IMR-90 (cell line): ENCODE measurements around the gene UTP11. TPM values are rescaled to one million over a fixed set of nuclear protein-coding genes. Genes with fewer than 3 reads are reported as not detected.
A peak's percentile ranks its signal among the peaks of the same experiment; 100 is the strongest.

Experiments used
- ATAC-seq: fragments of 200-7000 bp; cut with Tn5 transposase; 2 replicates; pipeline ENCODE4 v1.9.1; 2020; ENCODE audit warnings: low read depth, mild to moderate bottlenecking, moderate library complexity
- BruUV-seq: library from RNA; stranded (reverse); fragments of 400-500 nt; replicated peaks from 2 replicates; lab custom pipeline; 2021; lab: Mats Ljungman, UMichigan
- CTCF ChIA-PET: fragments of 300-600 bp; formaldehyde crosslinking; extraction: SDS; loops from one replicate; lab custom pipeline; 2021; ENCODE audit warnings: antibody characterized with exemption; lab: Yijun Ruan, JAX
- POLR2A ChIA-PET: fragments of 300-600 bp; sonication (Branson Sonifier 250); formaldehyde crosslinking; loops from one replicate; lab custom pipeline; 2022; ENCODE audit warnings: antibody characterized with exemption; ENCODE audit not compliant: unreplicated experiment; lab: Charles Lee
- DNase-seq: peaks from one replicate; pipeline ENCODE4 v3.0.0; 2013
- H2AFZ ChIP-seq: replicated peaks from 2 replicates; pipeline ENCODE3; 2013; ENCODE audit warnings: low read length, mild to moderate bottlenecking; ENCODE audit not compliant: poor library complexity
- H2AK5ac ChIP-seq: 2 replicates; pipeline ENCODE4 v1.6.1; 2013; ENCODE audit warnings: low read depth, low read length, inconsistent platforms
- H2AK9ac ChIP-seq: replicated peaks from 2 replicates; pipeline ENCODE3; 2013; ENCODE audit warnings: mild to moderate bottlenecking, low read depth, low read length, moderate library complexity; ENCODE audit not compliant: poor library complexity
- H2BK120ac ChIP-seq: 2 replicates; pipeline ENCODE4 v1.6.1; 2013; ENCODE audit warnings: low read depth, low read length, inconsistent platforms
- H2BK15ac ChIP-seq: 3 replicates; pipeline ENCODE4 v1.6.1; 2013; ENCODE audit warnings: low read depth, low read length, inconsistent platforms
- H2BK20ac ChIP-seq: 2 replicates; pipeline ENCODE4 v1.6.1; 2013; ENCODE audit warnings: low read depth, mild to moderate bottlenecking, inconsistent platforms, low read length, moderate library complexity
- H2BK5ac ChIP-seq: 2 replicates; pipeline ENCODE4 v1.6.1; 2013; ENCODE audit warnings: mild to moderate bottlenecking, low read depth, low read length, inconsistent platforms; ENCODE audit not compliant: poor library complexity, severe bottlenecking
- H3K14ac ChIP-seq: replicated peaks from 2 replicates; pipeline ENCODE4 v1.6.1; 2013; ENCODE audit warnings: low read depth, low read length, inconsistent platforms
- H3K18ac ChIP-seq: 2 replicates; pipeline ENCODE4 v1.6.1; 2013; ENCODE audit warnings: low read depth, low read length, control low read depth
- H3K23ac ChIP-seq: 2 replicates; pipeline ENCODE4 v1.6.1; 2013; ENCODE audit warnings: low read depth, low read length, inconsistent platforms
- H3K27ac ChIP-seq: 2 replicates; pipeline ENCODE4 v1.5.1; 2013; ENCODE audit warnings: mild to moderate bottlenecking, control low read depth, low read length; ENCODE audit not compliant: insufficient read depth
- H3K27me3 ChIP-seq: 2 replicates; pipeline ENCODE4 v1.6.1; 2013; ENCODE audit warnings: low read length; ENCODE audit not compliant: control insufficient read depth, insufficient read depth
- H3K36me3 ChIP-seq: 2 replicates; pipeline ENCODE4 v1.6.1; 2013; ENCODE audit warnings: low read length, mixed read lengths; ENCODE audit not compliant: control insufficient read depth, insufficient read depth
- H3K4ac ChIP-seq: 2 replicates; pipeline ENCODE4 v1.6.1; 2013; ENCODE audit warnings: low read depth, low read length, inconsistent platforms
- H3K4me1 ChIP-seq: 2 replicates; pipeline ENCODE4 v1.6.1; 2013; ENCODE audit warnings: low read length, mixed read lengths; ENCODE audit not compliant: control insufficient read depth, insufficient read depth
- H3K4me2 ChIP-seq: 2 replicates; pipeline ENCODE4 v1.6.1; 2013; ENCODE audit warnings: low read depth, mild to moderate bottlenecking, control low read depth, low read length, moderate library complexity
- H3K4me3 ChIP-seq: 2 replicates; pipeline ENCODE4 v1.5.1; 2013; ENCODE audit warnings: low read depth, mild to moderate bottlenecking, control low read depth, low read length, moderate library complexity; ENCODE audit not compliant: insufficient read depth
- H3K56ac ChIP-seq: 2 replicates; pipeline ENCODE4 v1.6.1; 2013; ENCODE audit warnings: low read length, inconsistent platforms; ENCODE audit not compliant: insufficient read depth; ENCODE audit errors: extremely low read depth
- H3K79me1 ChIP-seq, 2 experiments: 2 replicates each; pipeline ENCODE4 v1.6.1; 2013; ENCODE audit warnings: low read length in 2 of 2, inconsistent platforms in 1 of 2, low read depth in 1 of 2
- H3K9ac ChIP-seq: 2 replicates; pipeline ENCODE4 v1.6.1; 2013; ENCODE audit warnings: low read depth, low read length, control low read depth
- H3K9me1 ChIP-seq: 2 replicates; pipeline ENCODE4 v1.6.1; 2013; ENCODE audit warnings: low read length, inconsistent platforms; ENCODE audit not compliant: insufficient read depth
- H3K9me3 ChIP-seq: 2 replicates; pipeline ENCODE4 v1.6.1; 2013; ENCODE audit warnings: low read length; ENCODE audit not compliant: control insufficient read depth, insufficient read depth
- H4K20me1 ChIP-seq: 2 replicates; pipeline ENCODE4 v1.6.1; 2013; ENCODE audit warnings: low read length, inconsistent platforms; ENCODE audit not compliant: insufficient read depth
- H4K5ac ChIP-seq: 2 replicates; pipeline ENCODE4 v1.6.1; 2013; ENCODE audit warnings: mild to moderate bottlenecking, low read depth, low read length, control low read depth
- H4K8ac ChIP-seq, 2 experiments: 2 replicates each; pipeline ENCODE4 v1.6.1; 2013; ENCODE audit warnings: low read depth in 2 of 2, low read length in 2 of 2, control low read depth in 1 of 2, inconsistent platforms in 1 of 2
- H4K91ac ChIP-seq: 2 replicates; pipeline ENCODE4 v1.6.1; 2013; ENCODE audit warnings: low read depth, low read length, inconsistent platforms; ENCODE audit not compliant: insufficient read depth
- MAZ ChIP-seq: IDR thresholded peaks from 2 replicates; pipeline ENCODE4 v1.6.1; 2012; ENCODE audit warnings: low read depth, mild to moderate bottlenecking, low read length, improper control_type of control experiment, moderate library complexity, borderline replicate concordance
- MXI1 ChIP-seq: IDR thresholded peaks from 2 replicates; pipeline ENCODE4 v1.6.1; 2012; ENCODE audit warnings: low read depth, mild to moderate bottlenecking, low read length, moderate library complexity, borderline replicate concordance
- WGBS, 2 experiments: methylation state at CpG; one replicate each; pipeline versions ENCODE4 v1.1.5 to v1.1.7; 2013; ENCODE audit warnings: missing lambda C conversion rate in 2 of 2; ENCODE audit not compliant: insufficient read length in 1 of 2; ENCODE audit errors: extremely low coverage in 2 of 2; 5-methylcytosine and 5-hydroxymethylcytosine counted together
- dilution Hi-C: fragments of 300-500 bp; cut with HindIII; formaldehyde crosslinking; loops from one replicate; pipeline ENCODE4 v1.14.3; 2018; ENCODE audit warnings: low sequenced_read_pairs; ENCODE audit not compliant: unreplicated experiment
- in situ Hi-C: fragments of 300-500 bp; cut with MboI; formaldehyde crosslinking; loops from 3 replicates; pipeline ENCODE4 v1.14.3; 2019; ENCODE audit warnings: low sequenced_read_pairs, inconsistent platforms, mixed read lengths
- intact Hi-C: fragments of 100-400 bp; cut with micrococcal nuclease; formaldehyde crosslinking; loops from 2 replicates; pipeline ENCODE4 v1.10.0; 2022
- polyA plus RNA-seq, 3 experiments: library from polyadenylated mRNA; depleted of rRNA; stranded (reverse); fragments of >200 nt; gene quantifications; 2 replicates each; pipeline ENCODE4 v1.2.3, GENCODE V29; 2012; ENCODE audit warnings: low replicate concordance in 1 of 3
- total RNA-seq: library from RNA; depleted of rRNA; stranded (reverse); fragments of >200 nt; gene quantifications from 2 replicates; pipeline ENCODE4 v1.2.3, GENCODE V29; 2012

Gene UTP11
- total and polyA plus RNA-seq, 2 of the 4 experiments (the other 2 are of a cell fraction) = 22.0 to 27.8 TPM

DNA sequence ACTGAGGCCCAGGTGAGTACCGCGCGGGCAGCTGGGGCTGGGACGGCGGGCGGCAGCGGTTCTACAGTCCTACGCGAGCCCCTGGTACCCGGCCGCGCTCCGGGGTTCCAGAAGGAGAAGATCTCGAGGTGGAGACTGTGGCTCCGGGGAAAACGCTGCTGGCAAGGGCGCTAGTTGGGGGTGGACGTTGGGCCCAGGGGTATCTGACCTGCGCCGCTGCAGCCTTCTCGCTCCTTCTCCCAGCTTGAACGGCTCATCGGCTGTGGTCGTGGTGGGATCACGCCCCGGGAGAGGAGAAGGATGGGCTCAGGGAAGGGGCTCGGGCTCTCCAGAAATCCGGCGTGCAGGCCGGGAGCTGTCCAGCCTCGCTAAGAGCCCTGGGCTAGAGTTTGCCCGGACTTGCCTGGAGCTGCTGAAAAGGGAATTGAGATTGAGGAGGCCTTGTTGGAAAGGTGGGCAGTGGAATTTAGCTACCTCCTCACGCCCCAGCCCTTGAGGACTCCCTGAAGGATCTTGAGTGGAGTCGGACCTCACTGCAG is 35.1 kb downstream of the UTP11 start:
- H3K9me3 ChIP-seq = 0 out of 2 replicates have a peak, but pooled peaks cover 2% of the 10 kb centered on the region
- no peaks in the 10 kb centered on the region for H3K79me1 ChIP-seq
- peak overlapping the region; percentile 88 for H3K4me2 ChIP-seq
- H3K56ac ChIP-seq = no peak overlapping the region
- no TSS peak for BruUV-seq
- in situ Hi-C loops = no loop called here
- H4K5ac ChIP-seq = no peak overlapping the region
- no peak overlapping the region for H3K27ac ChIP-seq
- dilution Hi-C loops = no loop called here
- no peak overlapping the region for H3K4ac ChIP-seq
- no peaks in the 10 kb centered on the region for H3K36me3 ChIP-seq
- H2AK5ac ChIP-seq = no peak overlapping the region
- TF ChIP-seq MXI1 (peak; percentile 87), MAZ (no peak)
- 9% methylated on average over 15 of the region's 34 CpGs; no CpG with 5 or more reads in 1 of the 2 experiments for WGBS, 2 experiments
- H3K14ac ChIP-seq = no peak overlapping the region
- H2AFZ ChIP-seq = peak overlapping the region; percentile 97
- no peak overlapping the region for H2BK120ac ChIP-seq
- intact Hi-C loops = no loop called here
- H3K9ac ChIP-seq = no peak overlapping the region
- DNase-seq (peak; percentile 56), ATAC-seq (peak; percentile 21)
- H3K27me3 ChIP-seq = peaks cover 69% of the 10 kb centered on the region
- H4K91ac ChIP-seq = no peak overlapping the region; the same call in 1 of the 2 replicates
- no peak overlapping the region for H3K23ac ChIP-seq
- H2BK20ac ChIP-seq = no peak overlapping the region
- H3K9me1 ChIP-seq = no peaks in the 10 kb centered on the region
- peak overlapping the region; percentile 48 for H3K4me3 ChIP-seq
- no peaks in the 10 kb centered on the region for H4K20me1 ChIP-seq
- no peak overlapping the region for H2BK5ac ChIP-seq
- H3K18ac ChIP-seq = no peak overlapping the region
- H4K8ac ChIP-seq = no peak overlapping the region
- CTCF ChIA-PET = no interaction called here
- no peaks in the 10 kb centered on the region for H3K4me1 ChIP-seq
- peak overlapping the region; percentile 79 for H2AK9ac ChIP-seq
- POLR2A ChIA-PET = no interaction called here
- no peak overlapping the region for H2BK15ac ChIP-seq
